ENCODE measurements around the gene HSDL1. TPM values are rescaled to one million over a fixed set of nuclear protein-coding genes. Genes with fewer than 3 reads are reported as not detected.
"Not testable (repeated sequence)": the region's sequence is repeated elsewhere in the genome, so short reads cannot be mapped to it uniquely, and the experiment has no call there.

HSDL1 gene
- total RNA-seq, 1 donor from 2014 or later, result 25.5 TPM

DNA sequence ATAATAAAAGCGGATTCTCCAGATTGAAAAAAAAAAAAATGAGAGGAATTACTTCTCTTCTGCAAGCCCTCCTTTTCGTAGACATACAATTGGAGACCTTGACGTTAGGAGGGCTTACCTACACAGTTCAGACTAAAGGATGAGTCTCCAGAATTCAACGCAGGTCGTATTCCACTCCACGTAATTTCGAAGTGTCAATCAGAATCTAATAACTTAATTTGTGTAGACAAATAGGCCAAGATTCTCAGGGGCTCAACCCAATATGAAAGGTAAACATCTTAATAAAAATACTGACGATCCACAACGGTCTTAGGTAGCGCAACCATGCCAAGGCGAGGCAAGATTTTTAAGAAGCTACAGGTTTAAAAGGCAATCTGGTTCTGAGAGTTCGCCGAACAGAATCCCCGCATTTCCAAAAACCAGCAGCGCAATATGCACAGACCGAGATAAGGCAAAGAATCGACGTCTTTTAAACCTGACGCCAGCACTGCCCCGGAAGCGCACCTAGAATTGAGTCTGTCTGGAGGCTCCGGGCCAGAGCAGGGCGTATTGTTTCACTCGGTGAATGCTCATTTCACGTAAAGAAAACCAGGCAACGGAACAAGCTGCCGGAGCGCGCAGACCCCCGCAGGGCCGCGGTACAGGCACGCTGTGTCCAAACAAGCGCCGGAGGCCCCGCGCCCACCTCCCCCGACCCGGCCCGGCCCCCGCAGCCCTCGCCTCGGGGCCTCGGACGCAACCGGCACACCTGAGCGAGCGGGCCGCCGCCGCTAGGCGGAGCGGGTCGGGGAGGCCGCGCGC, 28.9 kb downstream of the HSDL1 start:
- Mint-ChIP-seq H3K4me1 (ENCODE audit: low read depth) (peaks cover 25% of the 10 kb centered on the region), H3K4me3 (ENCODE audit: unreplicated experiment) (peak overlapping the region; percentile 84), H3K9me3 (ENCODE audit: low read depth) (no peaks in the 10 kb centered on the region), H3K36me3 (ENCODE audit: low read depth) (no peaks in the 10 kb centered on the region), H3K27me3 (ENCODE audit: low read depth) (no peaks in the 10 kb centered on the region), H3K27ac (ENCODE audit: unreplicated experiment) (peak overlapping the region; percentile 94)
- DNase-seq (ENCODE audit: low spot score), result no peak
- TF ChIP-seq, protein P1, sequence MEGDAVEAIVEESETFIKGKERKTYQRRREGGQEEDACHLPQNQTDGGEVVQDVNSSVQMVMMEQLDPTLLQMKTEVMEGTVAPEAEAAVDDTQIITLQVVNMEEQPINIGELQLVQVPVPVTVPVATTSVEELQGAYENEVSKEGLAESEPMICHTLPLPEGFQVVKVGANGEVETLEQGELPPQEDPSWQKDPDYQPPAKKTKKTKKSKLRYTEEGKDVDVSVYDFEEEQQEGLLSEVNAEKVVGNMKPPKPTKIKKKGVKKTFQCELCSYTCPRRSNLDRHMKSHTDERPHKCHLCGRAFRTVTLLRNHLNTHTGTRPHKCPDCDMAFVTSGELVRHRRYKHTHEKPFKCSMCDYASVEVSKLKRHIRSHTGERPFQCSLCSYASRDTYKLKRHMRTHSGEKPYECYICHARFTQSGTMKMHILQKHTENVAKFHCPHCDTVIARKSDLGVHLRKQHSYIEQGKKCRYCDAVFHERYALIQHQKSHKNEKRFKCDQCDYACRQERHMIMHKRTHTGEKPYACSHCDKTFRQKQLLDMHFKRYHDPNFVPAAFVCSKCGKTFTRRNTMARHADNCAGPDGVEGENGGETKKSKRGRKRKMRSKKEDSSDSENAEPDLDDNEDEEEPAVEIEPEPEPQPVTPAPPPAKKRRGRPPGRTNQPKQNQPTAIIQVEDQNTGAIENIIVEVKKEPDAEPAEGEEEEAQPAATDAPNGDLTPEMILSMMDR (IDR thresholded peaks at IDR 0.05), result peak; percentile 72

DNA sequence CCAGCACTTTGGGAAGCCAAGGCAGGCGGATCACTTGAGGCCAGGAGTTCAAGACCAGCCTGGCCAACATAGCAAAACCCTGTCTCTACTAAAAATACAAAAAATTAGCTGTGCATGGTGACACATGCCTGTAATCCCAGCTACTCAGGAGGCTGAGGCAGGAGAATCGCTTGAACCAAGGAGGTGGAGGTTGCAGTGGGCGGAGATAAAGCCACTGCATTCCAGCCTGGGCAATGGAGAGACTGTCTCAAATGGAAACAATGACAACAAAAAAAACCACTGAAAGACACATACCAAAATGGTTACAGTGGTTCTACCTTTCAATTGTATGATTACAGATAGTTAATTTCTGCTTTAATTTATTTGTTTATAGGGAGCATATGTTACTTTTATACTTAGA, 33.0 kb downstream of the HSDL1 start:
- peaks cover 12% of the 10 kb centered on the region for H3K4me1 Mint-ChIP-seq (ENCODE audit: low read depth)
- not testable (repeated sequence) for H3K27me3 Mint-ChIP-seq (ENCODE audit: low read depth); DNase-seq (ENCODE audit: low spot score); H3K36me3 Mint-ChIP-seq (ENCODE audit: low read depth); H3K4me3 Mint-ChIP-seq (ENCODE audit: unreplicated experiment); H3K27ac Mint-ChIP-seq (ENCODE audit: unreplicated experiment); H3K9me3 Mint-ChIP-seq (ENCODE audit: low read depth)

DNA sequence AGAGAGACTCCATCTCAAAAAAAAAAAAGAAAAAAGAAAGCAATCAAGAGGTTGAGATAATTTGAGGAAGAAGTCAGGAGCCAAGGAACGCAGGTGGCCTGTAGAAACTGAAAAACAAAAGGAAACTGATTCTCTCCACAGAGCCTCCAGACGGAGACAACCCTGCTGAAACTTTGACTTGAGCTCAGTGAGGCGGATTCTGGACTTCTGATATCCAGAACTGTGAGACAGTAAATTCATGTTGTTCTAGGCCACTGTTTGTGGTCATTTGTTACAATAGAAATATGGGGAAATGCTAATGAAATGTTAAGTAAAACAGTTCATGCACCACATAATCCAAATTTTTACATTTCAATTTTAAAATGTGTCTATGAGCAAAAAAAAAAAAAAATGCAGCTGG, 33.5 kb downstream of the HSDL1 start:
- Mint-ChIP-seq H3K36me3 (ENCODE audit: low read depth) (peaks cover 2% of the 10 kb centered on the region), H3K27ac (ENCODE audit: unreplicated experiment) (no peak overlapping the region), H3K9me3 (ENCODE audit: low read depth) (no peaks in the 10 kb centered on the region), H3K27me3 (ENCODE audit: low read depth) (no peaks in the 10 kb centered on the region), H3K4me3 (ENCODE audit: unreplicated experiment) (no peak overlapping the region), H3K4me1 (ENCODE audit: low read depth) (peaks cover 15% of the 10 kb centered on the region)
- DNase-seq (ENCODE audit: low spot score), result no peak
- TF ChIP-seq, protein P1 (IDR thresholded peaks at IDR 0.05), result no peak

DNA sequence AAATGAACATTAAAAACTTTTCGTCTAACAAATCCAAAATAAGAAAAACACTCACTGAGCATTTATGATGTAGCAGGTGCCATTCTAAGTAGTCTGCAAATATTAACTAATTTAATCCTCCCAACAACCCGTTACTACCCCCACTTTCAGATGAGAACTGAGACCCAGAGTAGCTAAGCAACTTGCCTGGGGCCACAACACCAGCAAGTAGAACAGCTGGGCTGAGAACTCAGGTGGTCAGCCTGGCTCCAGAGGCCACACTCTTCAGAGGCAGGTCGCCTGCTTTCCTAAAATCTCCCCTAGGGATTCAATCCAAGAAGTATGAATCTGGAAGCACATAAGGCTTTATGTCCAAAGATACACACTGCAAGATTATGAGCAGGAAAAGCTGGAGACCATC, 34.5 kb downstream of the HSDL1 start:
- H3K4me1 Mint-ChIP-seq (ENCODE audit: low read depth), result peaks cover 14% of the 10 kb centered on the region
- H3K27ac Mint-ChIP-seq (ENCODE audit: unreplicated experiment), result no peak overlapping the region
- no peaks in the 10 kb centered on the region for H3K9me3 Mint-ChIP-seq (ENCODE audit: low read depth)
- no peaks in the 10 kb centered on the region for H3K27me3 Mint-ChIP-seq (ENCODE audit: low read depth)
- TF ChIP-seq, protein P1 (IDR thresholded peaks at IDR 0.05), result no peak
- peaks cover 2% of the 10 kb centered on the region for H3K36me3 Mint-ChIP-seq (ENCODE audit: low read depth)
- no peak overlapping the region for H3K4me3 Mint-ChIP-seq (ENCODE audit: unreplicated experiment)
- DNase-seq (ENCODE audit: low spot score), result no peak

DNA sequence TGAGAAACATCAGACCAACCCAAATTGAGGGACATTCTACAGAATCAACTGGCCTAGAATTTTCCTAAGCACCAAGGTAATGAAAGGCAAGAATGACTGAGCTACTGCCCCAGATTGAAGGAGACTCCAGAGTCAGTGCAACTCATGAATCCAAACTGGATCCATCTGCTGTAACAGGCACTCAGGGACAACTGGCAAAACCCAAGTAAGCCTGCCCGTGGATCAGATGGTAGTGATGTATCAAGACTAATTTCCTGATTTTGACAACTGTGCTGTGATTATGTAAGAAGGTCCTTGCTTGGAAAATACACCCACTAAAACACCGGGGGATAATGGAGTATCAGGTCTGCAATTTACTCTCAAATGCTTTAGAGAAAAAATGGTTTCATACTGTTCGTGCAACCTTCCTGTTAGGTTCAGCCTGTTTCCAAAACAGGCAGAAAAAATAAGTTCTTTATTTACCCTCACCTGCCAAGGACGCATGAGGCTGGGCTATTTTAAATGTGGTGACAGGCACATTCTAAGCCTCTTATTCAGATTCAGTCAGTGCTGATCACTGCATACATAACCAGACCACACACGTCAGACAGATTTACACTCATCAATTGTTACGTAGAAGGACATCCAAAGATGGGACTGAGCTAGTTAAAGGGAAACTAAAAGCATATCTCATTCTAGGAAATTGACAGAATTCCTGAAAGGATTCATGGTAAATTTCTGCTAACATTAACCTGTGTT, 35.2 kb downstream of the HSDL1 start:
- Mint-ChIP-seq H3K27me3 (ENCODE audit: low read depth) (no peaks in the 10 kb centered on the region), H3K27ac (ENCODE audit: unreplicated experiment) (no peak overlapping the region), H3K36me3 (ENCODE audit: low read depth) (peaks cover 2% of the 10 kb centered on the region), H3K4me3 (ENCODE audit: unreplicated experiment) (no peak overlapping the region), H3K4me1 (ENCODE audit: low read depth) (peaks cover 10% of the 10 kb centered on the region), H3K9me3 (ENCODE audit: low read depth) (no peaks in the 10 kb centered on the region)
- TF ChIP-seq, protein P1 (IDR thresholded peaks at IDR 0.05), result no peak
- DNase-seq (ENCODE audit: low spot score), result no peak

Data from chondrocyte (in vitro differentiated cells).